HepG2 (cell line): ENCODE data around the gene CDT1. TPM values are rescaled to one million over a fixed set of nuclear protein-coding genes. Genes with fewer than 3 reads are reported as not detected.

Source experiments
- HMGA1 ChIP-seq: sonication (generic); formaldehyde crosslinking; conservative IDR thresholded peaks from 2 replicates; pipeline ENCODE4 v1.4.0; 2020; ENCODE audit warnings: missing genetic modification reagents
- IRF2 ChIP-seq: IDR thresholded peaks from 2 replicates; pipeline ENCODE4 v1.6.1; 2018; ENCODE audit warnings: missing genetic modification reagents, missing compliant biosample characterization
- MEIS2 ChIP-seq: sonication (generic); formaldehyde crosslinking; IDR thresholded peaks from 2 replicates; pipeline ENCODE4 v1.9.0; 2021; ENCODE audit warnings: mild to moderate bottlenecking, missing genetic modification reagents
- U2AF2 ChIP-seq: fragments of 200-400 bp; formaldehyde crosslinking; IDR thresholded peaks from 2 replicates; pipeline ENCODE4 v1.6.1; 2017; ENCODE audit warnings: low read depth, mild to moderate bottlenecking, low read length
- XRCC5 ChIP-seq: fragments of 200-400 bp; formaldehyde crosslinking; optimal IDR thresholded peaks from 2 replicates; pipeline ENCODE3; 2017; ENCODE audit warnings: mild to moderate bottlenecking, low read length
- ZNF343 ChIP-seq: sonication (generic); formaldehyde crosslinking; IDR thresholded peaks from 2 replicates; pipeline ENCODE4 v1.4.0; 2020; ENCODE audit warnings: mild to moderate bottlenecking, missing genetic modification reagents
- ZNF441 ChIP-seq: sonication (generic); formaldehyde crosslinking; IDR thresholded peaks from 2 replicates; pipeline ENCODE4 v1.7.0; 2021; ENCODE audit warnings: missing genetic modification reagents, borderline replicate concordance
- polyA plus RNA-seq, 8 experiments: library from polyadenylated mRNA; depleted of rRNA in 3 of 8; stranded (reverse) in 7 of 8; unstranded in 1 of 8; fragments of >200 nt; fragmentation: Illumina TruSeq in 4 of 8; extraction: Trizol in 4 of 8; gene quantifications; 2 replicates each; pipeline versions ENCODE4 v1.2.1 to v1.2.3, GENCODE V29; 2011 to 2016; ENCODE audit warnings: low read depth in 4 of 8, missing spikeins in 1 of 8, mixed read lengths in 1 of 8; ENCODE audit not compliant: insufficient read depth in 1 of 8
- total RNA-seq, 5 experiments: library from RNA; depleted of rRNA; stranded (reverse); fragments of >200 nt; fragmentation: Illumina TruSeq; extraction: Trizol; gene quantifications; 2 replicates each; pipeline ENCODE4 v1.2.3, GENCODE V29; 2016; ENCODE audit warnings: low read depth in 1 of 5
- TF ChIP-seq, protein P1 (sequence below): sonication (generic); formaldehyde crosslinking; IDR thresholded peaks from 2 replicates; pipeline ENCODE4 v1.8.1; 2023; ENCODE audit warnings: mild to moderate bottlenecking, inconsistent platforms, moderate library complexity, missing genetic modification reagents, borderline replicate concordance
- TF ChIP-seq, protein P2 (sequence below), 2 experiments: fragments of 450-650 bp in 1 of 2; sonication (generic) in 1 of 2; formaldehyde crosslinking in 1 of 2; IDR thresholded peaks; 2 replicates each; pipeline versions ENCODE4 v1.6.1 to v1.8.0; 2016 to 2022; ENCODE audit warnings: antibody characterized with exemption in 1 of 2, mild to moderate bottlenecking in 1 of 2, missing genetic modification reagents in 1 of 2
- TF ChIP-seq, protein P3 (sequence below): sonication (generic); formaldehyde crosslinking; IDR thresholded peaks from 2 replicates; pipeline ENCODE4 v1.4.0; 2020; ENCODE audit warnings: mild to moderate bottlenecking, missing genetic modification reagents
- TF ChIP-seq, protein P4 (sequence below): sonication (generic); formaldehyde crosslinking; IDR thresholded peaks from 2 replicates; pipeline ENCODE4 v1.4.0; 2020; ENCODE audit warnings: low read depth, mild to moderate bottlenecking, missing genetic modification reagents

Gene CDT1
- total and polyA plus RNA-seq, 2 of the 13 experiments (the other 11 are each of a cell fraction or from before 2014, with no cell fraction given) = 23.1 to 23.8 TPM

DNA sequence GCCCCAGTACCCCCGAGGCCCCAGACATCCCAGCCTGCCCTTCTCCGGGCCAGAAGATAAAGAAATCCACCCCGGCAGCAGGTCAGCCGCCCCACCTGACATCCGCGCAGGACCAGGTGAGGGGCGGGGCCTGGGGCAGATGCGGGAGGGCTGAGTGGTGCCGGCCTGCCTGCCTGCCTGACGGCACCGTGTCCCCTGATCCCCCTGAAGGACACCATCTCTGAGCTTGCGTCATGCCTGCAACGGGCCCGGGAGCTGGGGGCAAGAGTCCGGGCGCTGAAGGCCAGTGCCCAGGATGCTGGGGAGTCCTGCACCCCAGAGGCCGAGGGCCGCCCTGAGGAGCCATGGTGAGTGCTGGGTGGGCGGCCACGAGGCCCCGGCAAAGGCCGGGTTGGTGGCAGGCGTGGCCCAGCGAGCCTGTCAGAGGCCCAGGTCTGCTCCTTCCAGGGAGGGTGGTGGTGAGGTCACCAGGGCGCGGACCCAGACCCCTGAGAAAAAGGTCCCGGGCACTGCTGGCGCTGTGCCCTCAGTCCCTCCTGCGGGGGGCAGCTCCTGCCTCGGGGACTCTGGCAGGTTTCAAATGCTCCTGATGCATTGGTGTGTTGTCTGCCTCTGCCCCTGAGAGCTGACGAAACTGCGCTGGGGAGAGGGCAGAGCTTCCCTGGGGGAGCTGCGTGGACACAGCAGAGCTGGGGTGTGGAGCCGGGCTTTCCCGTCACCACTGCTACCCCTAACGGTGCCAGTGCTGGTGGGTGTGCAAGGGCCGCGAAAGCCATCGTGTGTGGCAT lies 1.2 kb downstream of the CDT1 start (continued):
- TF ChIP-seq, protein P1, sequence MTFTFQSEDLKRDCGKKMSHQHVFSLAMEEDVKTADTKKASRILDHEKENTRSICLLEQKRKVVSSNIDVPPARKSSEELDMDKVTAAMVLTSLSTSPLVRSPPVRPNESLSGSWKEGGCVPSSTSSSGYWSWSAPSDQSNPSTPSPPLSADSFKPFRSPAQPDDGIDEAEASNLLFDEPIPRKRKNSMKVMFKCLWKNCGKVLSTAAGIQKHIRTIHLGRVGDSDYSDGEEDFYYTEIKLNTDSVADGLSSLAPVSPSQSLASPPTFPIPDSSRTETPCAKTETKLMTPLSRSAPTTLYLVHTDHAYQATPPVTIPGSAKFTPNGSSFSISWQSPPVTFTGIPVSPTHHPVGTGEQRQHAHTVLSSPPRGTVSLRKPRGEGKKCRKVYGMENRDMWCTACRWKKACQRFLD (CRISPR knock-in tag) = no peak; the same call in 1 of the 2 replicates
- TF ChIP-seq U2AF2 (no peak), ZNF441 (CRISPR knock-in tag) (no peak), ZNF343 (CRISPR knock-in tag) (no peak), HMGA1 (CRISPR knock-in tag) (no peak), IRF2 (0 out of 2 replicates have a peak, but pooled peaks have one; percentile 13), MEIS2 (CRISPR knock-in tag) (peak; percentile 38; the same call in 1 of the 2 replicates), XRCC5 (no peak)
- TF ChIP-seq, protein P2, sequence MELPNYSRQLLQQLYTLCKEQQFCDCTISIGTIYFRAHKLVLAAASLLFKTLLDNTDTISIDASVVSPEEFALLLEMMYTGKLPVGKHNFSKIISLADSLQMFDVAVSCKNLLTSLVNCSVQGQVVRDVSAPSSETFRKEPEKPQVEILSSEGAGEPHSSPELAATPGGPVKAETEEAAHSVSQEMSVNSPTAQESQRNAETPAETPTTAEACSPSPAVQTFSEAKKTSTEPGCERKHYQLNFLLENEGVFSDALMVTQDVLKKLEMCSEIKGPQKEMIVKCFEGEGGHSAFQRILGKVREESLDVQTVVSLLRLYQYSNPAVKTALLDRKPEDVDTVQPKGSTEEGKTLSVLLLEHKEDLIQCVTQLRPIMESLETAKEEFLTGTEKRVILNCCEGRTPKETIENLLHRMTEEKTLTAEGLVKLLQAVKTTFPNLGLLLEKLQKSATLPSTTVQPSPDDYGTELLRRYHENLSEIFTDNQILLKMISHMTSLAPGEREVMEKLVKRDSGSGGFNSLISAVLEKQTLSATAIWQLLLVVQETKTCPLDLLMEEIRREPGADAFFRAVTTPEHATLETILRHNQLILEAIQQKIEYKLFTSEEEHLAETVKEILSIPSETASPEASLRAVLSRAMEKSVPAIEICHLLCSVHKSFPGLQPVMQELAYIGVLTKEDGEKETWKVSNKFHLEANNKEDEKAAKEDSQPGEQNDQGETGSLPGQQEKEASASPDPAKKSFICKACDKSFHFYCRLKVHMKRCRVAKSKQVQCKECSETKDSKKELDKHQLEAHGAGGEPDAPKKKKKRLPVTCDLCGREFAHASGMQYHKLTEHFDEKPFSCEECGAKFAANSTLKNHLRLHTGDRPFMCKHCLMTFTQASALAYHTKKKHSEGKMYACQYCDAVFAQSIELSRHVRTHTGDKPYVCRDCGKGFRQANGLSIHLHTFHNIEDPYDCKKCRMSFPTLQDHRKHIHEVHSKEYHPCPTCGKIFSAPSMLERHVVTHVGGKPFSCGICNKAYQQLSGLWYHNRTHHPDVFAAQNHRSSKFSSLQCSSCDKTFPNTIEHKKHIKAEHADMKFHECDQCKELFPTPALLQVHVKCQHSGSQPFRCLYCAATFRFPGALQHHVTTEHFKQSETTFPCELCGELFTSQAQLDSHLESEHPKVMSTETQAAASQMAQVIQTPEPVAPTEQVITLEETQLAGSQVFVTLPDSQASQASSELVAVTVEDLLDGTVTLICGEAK (IDR thresholded peaks at IDR 0.05) = no peak
- TF ChIP-seq, protein P2 (CRISPR knock-in tag; IDR thresholded peaks at IDR 0.05) = peak; percentile 53; the same call in 1 of the 2 replicates
- TF ChIP-seq, protein P3, sequence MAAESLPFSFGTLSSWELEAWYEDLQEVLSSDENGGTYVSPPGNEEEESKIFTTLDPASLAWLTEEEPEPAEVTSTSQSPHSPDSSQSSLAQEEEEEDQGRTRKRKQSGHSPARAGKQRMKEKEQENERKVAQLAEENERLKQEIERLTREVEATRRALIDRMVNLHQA (CRISPR knock-in tag) = no peak
- TF ChIP-seq, protein P4, sequence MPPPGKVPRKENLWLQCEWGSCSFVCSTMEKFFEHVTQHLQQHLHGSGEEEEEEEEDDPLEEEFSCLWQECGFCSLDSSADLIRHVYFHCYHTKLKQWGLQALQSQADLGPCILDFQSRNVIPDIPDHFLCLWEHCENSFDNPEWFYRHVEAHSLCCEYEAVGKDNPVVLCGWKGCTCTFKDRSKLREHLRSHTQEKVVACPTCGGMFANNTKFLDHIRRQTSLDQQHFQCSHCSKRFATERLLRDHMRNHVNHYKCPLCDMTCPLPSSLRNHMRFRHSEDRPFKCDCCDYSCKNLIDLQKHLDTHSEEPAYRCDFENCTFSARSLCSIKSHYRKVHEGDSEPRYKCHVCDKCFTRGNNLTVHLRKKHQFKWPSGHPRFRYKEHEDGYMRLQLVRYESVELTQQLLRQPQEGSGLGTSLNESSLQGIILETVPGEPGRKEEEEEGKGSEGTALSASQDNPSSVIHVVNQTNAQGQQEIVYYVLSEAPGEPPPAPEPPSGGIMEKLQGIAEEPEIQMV (CRISPR knock-in tag) = 0 out of 2 replicates have a peak, but pooled peaks have one; percentile 42
